AG20443 (cell line): ENCODE results near the gene DAPK3.

Experiments
- DNase-seq: peaks from one replicate; pipeline ENCODE4 v3.0.0; 2012; ENCODE audit warnings: low spot score, mixed read lengths

DAPK3 gene

DNA sequence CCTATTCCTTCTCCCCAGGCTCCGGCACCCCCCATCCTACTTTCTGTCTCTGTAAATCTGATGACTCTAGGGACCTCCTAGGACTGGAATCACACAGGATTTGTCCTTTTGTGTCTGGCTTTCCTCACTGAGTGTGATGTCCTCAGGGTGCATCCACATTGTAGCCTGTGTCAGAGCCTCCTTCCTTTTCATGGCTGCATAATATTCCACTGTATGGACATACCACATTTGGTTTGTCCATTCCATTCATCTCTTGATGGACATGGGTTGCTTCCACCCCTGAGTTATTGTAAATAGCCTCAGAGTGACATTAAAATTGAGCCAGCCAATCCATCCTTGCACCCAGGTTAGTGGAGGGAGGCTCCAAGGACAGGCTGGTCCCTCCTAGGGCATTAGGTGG lies 60.8 kb downstream of the DAPK3 start:
- no peak for DNase-seq
